Neural cell (in vitro differentiated cells): Measurements from ENCODE around the gene LRIG2. TPM values are rescaled to one million over a fixed set of nuclear protein-coding genes. Genes with fewer than 3 reads are reported as not detected.

ENCODE experiments used
- H2AFZ ChIP-seq: fragments of 200-600, 300-800 bp; sonication (generic), shearing (Covaris generic); 2 replicates; pipeline ENCODE4 v1.6.0; 2014; ENCODE audit warnings: low read depth, mild to moderate bottlenecking, antibody characterized with exemption, low read length, moderate library complexity
- H3F3A ChIP-seq: fragments of 200-600 bp; shearing (Covaris generic); 2 replicates; pipeline ENCODE4 v1.6.1; 2016; ENCODE audit warnings: mild to moderate bottlenecking, moderate library complexity, mixed read lengths, antibody characterized with exemption, low read length; ENCODE audit not compliant: insufficient read depth, poor library complexity, severe bottlenecking
- H3K27ac ChIP-seq: fragments of 200-600, 300-800 bp; sonication (generic), shearing (Covaris generic); 2 replicates; pipeline ENCODE4 v1.5.1; 2014; ENCODE audit warnings: mild to moderate bottlenecking, low read length, moderate library complexity
- H3K27me3 ChIP-seq: fragments of 300-800, 200-600 bp; sonication (generic), shearing (Covaris generic); 2 replicates; pipeline ENCODE4 v1.6.0; 2014; ENCODE audit warnings: mild to moderate bottlenecking, low read depth, low read length, moderate library complexity; ENCODE audit not compliant: insufficient read depth
- H3K36me3 ChIP-seq: fragments of 300-800, 200-600 bp; sonication (generic), shearing (Covaris generic); 2 replicates; pipeline ENCODE4 v1.5.1; 2014; ENCODE audit warnings: mild to moderate bottlenecking, antibody characterized with exemption, low read length, moderate library complexity; ENCODE audit not compliant: insufficient read depth
- H3K4me2 ChIP-seq: fragments of 300-800, 200-600 bp; sonication (generic), shearing (Covaris generic); 2 replicates; pipeline ENCODE4 v1.6.0; 2014; ENCODE audit warnings: mild to moderate bottlenecking, low read length
- H3K4me3 ChIP-seq: fragments of 300-800, 200-600 bp; sonication (generic), shearing (Covaris generic); 2 replicates; pipeline ENCODE4 v1.5.1; 2014; ENCODE audit warnings: mild to moderate bottlenecking, low read length, moderate library complexity
- H3K79me2 ChIP-seq: fragments of 200-600 bp; shearing (Covaris generic); replicated peaks from 2 replicates; pipeline ENCODE4 v1.6.0; 2014; ENCODE audit warnings: mild to moderate bottlenecking, low read length, moderate library complexity; ENCODE audit not compliant: insufficient read depth
- H3K9ac ChIP-seq: fragments of 300-800, 200-600 bp; sonication (generic), shearing (Covaris generic); 2 replicates; pipeline ENCODE4 v1.6.1; 2016; ENCODE audit warnings: mild to moderate bottlenecking, low read length, mixed read lengths
- H3K9me2 ChIP-seq: fragments of 200-600 bp; shearing (Covaris generic); 2 replicates; pipeline ENCODE4 v1.6.1; 2016; ENCODE audit warnings: mild to moderate bottlenecking, low read length, mixed read lengths; ENCODE audit not compliant: insufficient read depth
- H3K9me3 ChIP-seq: fragments of 200-600, 300-800 bp; sonication (generic), shearing (Covaris generic); 2 replicates; pipeline ENCODE4 v1.6.1; 2016; ENCODE audit warnings: mild to moderate bottlenecking, mixed run types, low read length, moderate library complexity, mixed read lengths
- H4K20me1 ChIP-seq: fragments of 200-600 bp; shearing (Covaris generic); 2 replicates; pipeline ENCODE4 v1.6.1; 2016; ENCODE audit warnings: mild to moderate bottlenecking, mixed run types; ENCODE audit not compliant: insufficient read depth
- EP300 ChIP-seq: fragments of 450-650 bp; conservative IDR thresholded peaks from 2 replicates; pipeline ENCODE4 v1.6.1; 2014; ENCODE audit warnings: antibody characterized with exemption, mild to moderate bottlenecking, moderate library complexity; ENCODE audit not compliant: poor library complexity, severe bottlenecking
- EZH2 ChIP-seq: fragments of 200-600, 300-800 bp; shearing (Covaris generic), sonication (generic); IDR thresholded peaks from 2 replicates; pipeline ENCODE4 v1.6.1; 2014; ENCODE audit warnings: antibody characterized with exemption, low read length, borderline replicate concordance, mild to moderate bottlenecking; ENCODE audit not compliant: insufficient read depth, poor library complexity, severe bottlenecking
- MXI1 ChIP-seq: fragments of 450-650 bp; conservative IDR thresholded peaks from 2 replicates; pipeline ENCODE4 v1.6.1; 2014; ENCODE audit warnings: antibody characterized with exemption, mild to moderate bottlenecking; ENCODE audit not compliant: poor library complexity, severe bottlenecking
- POLR2AphosphoS5 ChIP-seq: IDR thresholded peaks from 2 replicates; pipeline ENCODE4 v1.6.1; 2012
- RAD21 ChIP-seq: fragments of 450-650 bp; conservative IDR thresholded peaks from 2 replicates; pipeline ENCODE4 v1.6.1; 2014; ENCODE audit warnings: antibody characterized with exemption, mild to moderate bottlenecking, moderate library complexity
- REST ChIP-seq: IDR thresholded peaks from 2 replicates; pipeline ENCODE4 v1.6.1; 2012; ENCODE audit warnings: borderline replicate concordance
- SMC3 ChIP-seq: fragments of 450-650 bp; conservative IDR thresholded peaks from 2 replicates; pipeline ENCODE4 v1.6.1; 2014; ENCODE audit warnings: antibody characterized with exemption, mild to moderate bottlenecking, moderate library complexity; ENCODE audit not compliant: poor library complexity
- TAF1 ChIP-seq: IDR thresholded peaks from 2 replicates; pipeline ENCODE4 v1.6.1; 2012; ENCODE audit warnings: low read depth
- polyA plus RNA-seq: library from polyadenylated mRNA; depleted of rRNA; stranded (reverse); fragments of >200 nt; gene quantifications from 2 replicates; pipeline ENCODE4 v1.2.3, GENCODE V29; 2014
- TF ChIP-seq, protein P1 (sequence below): fragments of 450-650 bp; IDR thresholded peaks from 2 replicates; pipeline ENCODE4 v1.5.1; 2014; ENCODE audit warnings: antibody characterized with exemption, mild to moderate bottlenecking, moderate library complexity; ENCODE audit not compliant: poor library complexity, severe bottlenecking

The LRIG2 gene
- polyA plus RNA-seq, 1 donor from 2014 or later = 11.1 TPM

GRCh38 chr1:113088972-113089371, 16.0 kb downstream of the LRIG2 start:
- H3F3A ChIP-seq = no peaks in the 10 kb centered on the region
- H3K27ac ChIP-seq = peak overlapping the region; percentile 54

DNA sequence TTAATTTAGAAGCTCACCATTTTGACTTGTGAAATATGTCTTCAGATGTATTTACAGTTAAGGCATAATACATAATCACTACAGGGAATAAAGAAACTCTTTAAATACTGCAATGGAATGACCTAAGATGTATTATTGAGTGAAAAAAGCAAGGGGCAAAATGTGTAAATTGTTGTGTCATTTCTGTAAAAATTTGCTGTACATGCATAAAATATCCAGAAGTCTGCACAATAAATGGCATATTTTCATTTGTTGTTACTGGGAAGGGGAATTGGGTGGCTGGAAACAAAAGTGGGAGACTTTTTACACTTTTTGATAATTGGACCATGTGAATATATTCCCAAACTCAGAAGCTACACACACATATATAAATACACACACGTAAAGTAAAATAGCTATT, 17.1 kb downstream of the LRIG2 start:
- Histone ChIP-seq H3K9me2 (no peaks in the 10 kb centered on the region), H3K79me2 (peaks cover 21% of the 10 kb centered on the region), H3K4me3 (no peak overlapping the region), H3K36me3 (peaks cover 7% of the 10 kb centered on the region), H3K27ac (peak overlapping the region; percentile 54), H3F3A (no peaks in the 10 kb centered on the region), H4K20me1 (no peaks in the 10 kb centered on the region), H3K4me2 (no peak overlapping the region), H2AFZ (no peak overlapping the region), H3K9ac (no peak overlapping the region), H3K9me3 (no peaks in the 10 kb centered on the region), H3K27me3 (no peaks in the 10 kb centered on the region)
- TF ChIP-seq POLR2AphosphoS5 (no peak), RAD21 (no peak), TAF1 (no peak), EP300 (no peak), REST (no peak), EZH2 (no peak), SMC3 (no peak)
- TF ChIP-seq, protein P1, sequence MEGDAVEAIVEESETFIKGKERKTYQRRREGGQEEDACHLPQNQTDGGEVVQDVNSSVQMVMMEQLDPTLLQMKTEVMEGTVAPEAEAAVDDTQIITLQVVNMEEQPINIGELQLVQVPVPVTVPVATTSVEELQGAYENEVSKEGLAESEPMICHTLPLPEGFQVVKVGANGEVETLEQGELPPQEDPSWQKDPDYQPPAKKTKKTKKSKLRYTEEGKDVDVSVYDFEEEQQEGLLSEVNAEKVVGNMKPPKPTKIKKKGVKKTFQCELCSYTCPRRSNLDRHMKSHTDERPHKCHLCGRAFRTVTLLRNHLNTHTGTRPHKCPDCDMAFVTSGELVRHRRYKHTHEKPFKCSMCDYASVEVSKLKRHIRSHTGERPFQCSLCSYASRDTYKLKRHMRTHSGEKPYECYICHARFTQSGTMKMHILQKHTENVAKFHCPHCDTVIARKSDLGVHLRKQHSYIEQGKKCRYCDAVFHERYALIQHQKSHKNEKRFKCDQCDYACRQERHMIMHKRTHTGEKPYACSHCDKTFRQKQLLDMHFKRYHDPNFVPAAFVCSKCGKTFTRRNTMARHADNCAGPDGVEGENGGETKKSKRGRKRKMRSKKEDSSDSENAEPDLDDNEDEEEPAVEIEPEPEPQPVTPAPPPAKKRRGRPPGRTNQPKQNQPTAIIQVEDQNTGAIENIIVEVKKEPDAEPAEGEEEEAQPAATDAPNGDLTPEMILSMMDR = no peak

More at GRCh38 chr1:113088972-113089371, 16.0 kb downstream of the LRIG2 start:
- H4K20me1 ChIP-seq = no peaks in the 10 kb centered on the region
- TF ChIP-seq TAF1 (no peak), POLR2AphosphoS5 (peak; percentile 88), REST (peak; percentile 42), SMC3 (no peak), RAD21 (no peak), EZH2 (no peak), EP300 (peak; percentile 87), MXI1 (no peak)
- TF ChIP-seq, protein P1 = no peak
- H3K36me3 ChIP-seq = peaks cover under 1% of the 10 kb centered on the region
- no peaks in the 10 kb centered on the region for H3K9me2 ChIP-seq
- no peaks in the 10 kb centered on the region for H3K9me3 ChIP-seq
- H3K4me3 ChIP-seq = peak overlapping the region; percentile 21
- no peak overlapping the region for H3K9ac ChIP-seq
- H3K79me2 ChIP-seq = peaks cover 17% of the 10 kb centered on the region
- H3K27me3 ChIP-seq = no peaks in the 10 kb centered on the region
- no peak overlapping the region for H2AFZ ChIP-seq
- no peak overlapping the region for H3K4me2 ChIP-seq
